Smooth muscle cell of the pulmonary artery (primary cell): ENCODE results near the gene PPIB. TPM values are rescaled to one million over a fixed set of nuclear protein-coding genes. Genes with fewer than 3 reads are reported as not detected.

Experiments
- total RNA-seq: library from RNA; depleted of rRNA; stranded (reverse); fragments of >200 nt; gene quantifications from 2 replicates; pipeline ENCODE4 v1.2.3, GENCODE V29; 2014

Gene PPIB
- total RNA-seq: 971 and 1,036 TPM in 2 replicates

DNA sequence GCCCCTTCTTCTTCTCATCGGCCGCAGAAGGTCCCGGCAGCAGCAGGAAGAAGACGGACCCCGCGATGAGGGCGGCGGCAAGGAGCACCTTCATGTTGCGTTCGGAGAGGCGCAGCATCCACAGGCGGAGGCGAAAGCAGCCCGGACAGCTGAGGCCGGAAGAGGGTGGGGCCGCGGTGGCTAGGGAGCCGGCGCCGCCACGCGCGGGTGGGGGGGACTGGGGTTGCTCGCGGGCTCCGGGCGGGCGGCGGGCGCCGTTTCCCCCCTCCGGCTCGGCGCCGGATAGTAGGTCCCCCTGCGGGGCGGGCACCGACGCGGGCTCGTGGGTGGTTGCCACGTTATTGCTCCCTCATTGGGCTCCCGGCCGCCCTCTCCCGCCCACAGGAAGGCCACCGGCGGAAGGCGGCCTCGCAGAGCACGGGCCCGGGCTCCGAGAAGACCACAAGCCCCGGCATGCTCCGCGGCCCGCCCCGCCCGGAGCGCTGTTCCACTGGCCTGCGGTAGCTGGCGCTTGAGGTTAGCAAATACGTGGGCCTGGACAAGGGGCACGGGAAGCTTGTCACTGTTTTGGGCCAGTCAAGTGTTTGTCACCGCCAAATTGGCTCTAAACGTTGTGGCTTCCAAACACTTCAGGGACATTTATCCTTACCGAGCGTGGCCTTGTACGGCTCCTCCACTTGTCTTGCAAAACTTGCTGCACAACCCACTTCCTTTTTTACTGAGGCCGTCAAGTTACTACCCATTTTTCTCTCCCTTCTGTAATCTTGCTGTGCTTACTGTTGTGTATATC lies at the start of gene PPIB:
TSS of gene PPIB (minus strand) at position 154 of the 790 bp plus-strand sequence. CDS start at position 118, 36 bp downstream.

DNA sequence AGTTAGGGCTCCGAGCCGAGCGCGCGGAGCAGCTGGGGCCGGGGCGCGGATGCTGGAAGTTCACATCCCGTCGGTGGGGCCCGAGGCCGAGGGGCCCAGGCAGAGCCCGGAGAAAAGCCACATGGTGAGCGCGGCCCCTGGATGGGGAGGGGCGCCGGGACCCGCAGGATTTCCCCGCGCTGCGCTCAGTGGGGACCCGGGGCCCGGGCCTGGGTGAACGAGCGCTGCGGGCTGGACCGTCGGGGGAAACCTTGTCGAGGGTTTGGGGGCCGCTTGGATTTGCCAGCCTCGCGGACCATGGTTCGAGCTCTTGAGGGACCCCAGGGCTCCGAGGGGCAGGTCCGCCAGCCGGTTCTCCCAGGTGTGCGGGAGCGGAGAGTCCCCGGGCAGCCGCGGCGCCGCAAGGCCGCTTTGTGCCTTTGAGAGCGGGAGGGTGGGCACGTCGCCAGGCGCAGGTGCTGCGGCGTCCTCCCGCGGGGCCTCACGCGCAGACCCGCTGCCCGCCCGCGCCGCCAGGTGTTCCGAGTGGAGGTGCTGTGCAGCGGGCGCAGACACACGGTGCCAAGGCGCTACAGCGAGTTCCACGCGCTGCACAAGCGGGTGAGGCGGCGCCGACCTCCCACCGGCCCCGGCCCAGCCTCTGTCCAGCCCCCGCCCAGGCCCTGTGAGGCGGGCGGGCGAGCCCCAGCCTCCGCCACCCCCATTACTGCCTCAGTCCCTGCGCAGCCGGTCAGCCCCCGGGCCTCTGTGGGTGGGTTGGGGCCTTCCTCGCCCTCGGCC lies 10.9 kb downstream of the PPIB start, which contains the start of gene SNX22:
TSS of gene SNX22 (plus strand) at position 5 of the 780 bp plus-strand sequence. CDS start at position 50, 45 bp downstream.

Other genes with a start within 250 kb of the PPIB start
- 0.59 and 0.98 TPM in 2 replicates for gene DAPK2, start 116.5 kb downstream of the PPIB start, total RNA-seq
- 26.7 and 31.5 TPM in 2 replicates for gene CIAO2A, start 69.2 kb downstream of the PPIB start, total RNA-seq
- gene SNX1, start 67.0 kb downstream of the PPIB start, total RNA-seq: 40.5 and 45.9 TPM in 2 replicates
- 0.10 and 0.13 TPM in 2 replicates for gene SNX22, start 11.3 kb downstream of the PPIB start, total RNA-seq
- gene CSNK1G1, start 193.2 kb upstream of the PPIB start, total RNA-seq: 25.0 and 27.2 TPM in 2 replicates
- gene PCLAF, start 218.4 kb upstream of the PPIB start, total RNA-seq: 12.9 and 18.4 TPM in 2 replicates
- 10.4 and 12.1 TPM in 2 replicates for gene TRIP4, start 224.8 kb upstream of the PPIB start, total RNA-seq